ENCODE data around the gene ZNF346.

ZNF346 gene

GRCh38 chr5:177095088-177095669 is 72.7 kb downstream of the ZNF346 start:
- DNase-seq = no peak

- DNase-seq = no peak
These were observed 73.9 kb downstream of the ZNF346 start for GRCh38 chr5:177096162-177097015.

GRCh38 chr5:177097016-177097985 is 74.8 kb downstream of the ZNF346 start:
- no peak for DNase-seq

- DNase-seq = no peak
These were observed 75.6 kb downstream of the ZNF346 start for GRCh38 chr5:177098120-177098469.

- no peak for DNase-seq
These were observed 76.1 kb downstream of the ZNF346 start for GRCh38 chr5:177098470-177099141.

GRCh38 chr5:177099422-177100093 is 77.1 kb downstream of the ZNF346 start:
- DNase-seq = no peak

- peak; percentile 88 for DNase-seq
These were observed 78.2 kb downstream of the ZNF346 start for GRCh38 chr5:177100714-177101121.

- DNase-seq = no peak
These were observed 81.2 kb downstream of the ZNF346 start for GRCh38 chr5:177103523-177104253.

- DNase-seq = no peak
These were observed 83.4 kb downstream of the ZNF346 start for GRCh38 chr5:177105691-177106476.

- DNase-seq = no peak
These were observed 84.7 kb downstream of the ZNF346 start for GRCh38 chr5:177107159-177107558.

GRCh38 chr5:177109810-177110209 is 87.3 kb downstream of the ZNF346 start:
- no peak for DNase-seq

GRCh38 chr5:177111720-177112394 is 89.4 kb downstream of the ZNF346 start:
- peak; percentile 89 for DNase-seq

GRCh38 chr5:177112589-177113220 is 90.2 kb downstream of the ZNF346 start:
- no peak for DNase-seq

- peak; percentile 93 for DNase-seq
These were observed 91.3 kb downstream of the ZNF346 start for GRCh38 chr5:177113566-177114424.

GRCh38 chr5:177116631-177117373 is 94.3 kb downstream of the ZNF346 start:
- DNase-seq = no peak

- DNase-seq = no peak
These were observed 95.0 kb downstream of the ZNF346 start for GRCh38 chr5:177117441-177118045.

- no peak for DNase-seq
These were observed 100.1 kb downstream of the ZNF346 start for GRCh38 chr5:177122566-177122965.
